Nephron (organoid): ENCODE measurements around the gene OR4D9.
"Not testable (repeated sequence)": the region's sequence is repeated elsewhere in the genome, so short reads cannot be mapped to it uniquely, and the experiment has no call there.

ENCODE experiments used
- H3K27ac Mint-ChIP-seq, 3 experiments: 2 replicates each; pipeline ENCODE4 v1.8.0; 2020; ENCODE audit warnings: mixed read lengths in 3 of 3, mild to moderate bottlenecking in 2 of 3, moderate library complexity in 1 of 3
- H3K27me3 Mint-ChIP-seq: 2 replicates; pipeline ENCODE4 v1.8.0; 2021; ENCODE audit warnings: low read depth, mild to moderate bottlenecking, moderate library complexity, mixed read lengths
- H3K36me3 Mint-ChIP-seq: 2 replicates; pipeline ENCODE4 v1.8.0; 2020; ENCODE audit warnings: low read depth, mixed read lengths
- H3K4me1 Mint-ChIP-seq: 2 replicates; pipeline ENCODE4 v1.8.0; 2020; ENCODE audit warnings: mixed read lengths
- H3K4me3 Mint-ChIP-seq, 3 experiments: 2 replicates each; pipeline ENCODE4 v1.8.0; 2020; ENCODE audit warnings: mild to moderate bottlenecking in 3 of 3, mixed read lengths in 3 of 3, moderate library complexity in 2 of 3
- H3K9me3 Mint-ChIP-seq: 2 replicates; pipeline ENCODE4 v1.8.0; 2020; ENCODE audit warnings: mixed read lengths
- CTCF ChIP-seq, 3 experiments: fragments of 200-600 bp; sonication (generic); IDR thresholded peaks; one replicate each; pipeline ENCODE4 v1.5.0; 2021; ENCODE audit warnings: antibody characterized with exemption in 3 of 3; ENCODE audit not compliant: unreplicated experiment in 3 of 3

OR4D9 gene

GRCh38 chr11:59501931-59502330, 9.4 kb upstream of the OR4D9 start:
- no peak overlapping the region for H3K27ac Mint-ChIP-seq
- H3K4me3 Mint-ChIP-seq, result no peak overlapping the region
- no peaks in the 10 kb centered on the region for H3K36me3 Mint-ChIP-seq
- no peaks in the 10 kb centered on the region for H3K4me1 Mint-ChIP-seq
- TF ChIP-seq CTCF (IDR thresholded peaks at IDR 0.05; ENCODE audit: unreplicated experiment in 3 of 3), result no peak
- no peaks in the 10 kb centered on the region for H3K27me3 Mint-ChIP-seq
- no peaks in the 10 kb centered on the region for H3K9me3 Mint-ChIP-seq

- no peaks in the 10 kb centered on the region for H3K4me1 Mint-ChIP-seq
- no peak within 1 kb of the TSS for H3K4me3 Mint-ChIP-seq
- no peaks in the 10 kb centered on the region for H3K36me3 Mint-ChIP-seq
- no peak for TF ChIP-seq CTCF (IDR thresholded peaks at IDR 0.05; ENCODE audit: unreplicated experiment in 3 of 3)
- H3K27ac Mint-ChIP-seq, result no peak within 1 kb of the TSS
- peaks cover 2% of the 10 kb centered on the region for H3K27me3 Mint-ChIP-seq
- no peaks in the 10 kb centered on the region for H3K9me3 Mint-ChIP-seq
These were observed 8.1 kb upstream of the OR4D9 start, which contains the start of gene OR4D11 for GRCh38 chr11:59503276-59503675. Gene OR4D11, plus strand, starts transcription at chr11:59503576. Its CDS starts 0 bp downstream, at chr11:59503576.

- Mint-ChIP-seq H3K4me3 (no peak overlapping the region), H3K9me3 (no peaks in the 10 kb centered on the region), H3K27me3 (peaks cover 5% of the 10 kb centered on the region), H3K36me3 (no peaks in the 10 kb centered on the region), H3K4me1 (no peaks in the 10 kb centered on the region), H3K27ac (no peak overlapping the region)
- no peak for TF ChIP-seq CTCF (IDR thresholded peaks at IDR 0.05; ENCODE audit: unreplicated experiment in 3 of 3)
These were observed 336 bp downstream of the OR4D9 start for GRCh38 chr11:59511675-59512074.

GRCh38 chr11:59520139-59520538, 8.8 kb downstream of the OR4D9 start:
- not testable (repeated sequence) for H3K4me1 Mint-ChIP-seq, H3K27ac Mint-ChIP-seq, H3K36me3 Mint-ChIP-seq, H3K9me3 Mint-ChIP-seq, H3K27me3 Mint-ChIP-seq, H3K4me3 Mint-ChIP-seq

- Mint-ChIP-seq H3K36me3 (no peaks in the 10 kb centered on the region), H3K9me3 (no peaks in the 10 kb centered on the region), H3K4me1 (no peaks in the 10 kb centered on the region), H3K27me3 (no peaks in the 10 kb centered on the region), H3K4me3 (no peak overlapping the region), H3K27ac (no peak overlapping the region)
- TF ChIP-seq CTCF (IDR thresholded peaks at IDR 0.05; ENCODE audit: unreplicated experiment in 3 of 3), result no peak
These were observed 9.4 kb downstream of the OR4D9 start for GRCh38 chr11:59520741-59521140.

GRCh38 chr11:59523541-59523940, 12.2 kb downstream of the OR4D9 start:
- H3K36me3 Mint-ChIP-seq, result no peaks in the 10 kb centered on the region
- no peaks in the 10 kb centered on the region for H3K9me3 Mint-ChIP-seq
- no peak for TF ChIP-seq CTCF (IDR thresholded peaks at IDR 0.05; ENCODE audit: unreplicated experiment in 3 of 3)
- peaks cover 2% of the 10 kb centered on the region for H3K4me1 Mint-ChIP-seq
- no peak overlapping the region for H3K27ac Mint-ChIP-seq
- no peaks in the 10 kb centered on the region for H3K27me3 Mint-ChIP-seq
- H3K4me3 Mint-ChIP-seq, result no peak overlapping the region
